Keratinocyte (primary cell): ENCODE results near the gene GLRX5. TPM values are rescaled to one million over a fixed set of nuclear protein-coding genes. Genes with fewer than 3 reads are reported as not detected.
A peak's percentile ranks its signal among the peaks of the same experiment; 100 is the strongest.

Experiments used
- DNase-seq: peaks from one replicate; pipeline ENCODE4 v3.0.0-alpha.2; 2011; ENCODE audit warnings: low read depth, missing footprints, low spot score
- FAIRE-seq: peaks from 2 replicates; lab custom pipeline; 2011; peaks lifted over from hg19 to GRCh38; lab: Jason Lieb, UNC
- H2AFZ ChIP-seq: 2 replicates; pipeline ENCODE4 v1.6.0; 2012; ENCODE audit warnings: low read length, control low read depth, inconsistent platforms; ENCODE audit not compliant: control insufficient read depth
- H3K27ac ChIP-seq: 2 replicates; pipeline ENCODE4 v1.5.1; 2011; ENCODE audit warnings: low read length; ENCODE audit not compliant: control insufficient read depth, insufficient read depth
- H3K27me3 ChIP-seq: 3 replicates; pipeline ENCODE4 v1.6.0; 2011; ENCODE audit warnings: low read length; ENCODE audit not compliant: control insufficient read depth, insufficient read depth; ENCODE audit errors: extremely low read depth
- H3K36me3 ChIP-seq, 2 experiments: 2 replicates in 1 of 2; 3 replicates in 1 of 2; pipeline ENCODE4 v1.5.1; 2011; ENCODE audit warnings: low read length in 2 of 2, mild to moderate bottlenecking in 1 of 2; ENCODE audit not compliant: control insufficient read depth in 2 of 2, insufficient read depth in 2 of 2; ENCODE audit errors: extremely low read depth in 1 of 2
- H3K4me1 ChIP-seq: 3 replicates; pipeline ENCODE4 v1.5.1; 2011; ENCODE audit warnings: low read length; ENCODE audit not compliant: control insufficient read depth, insufficient read depth; ENCODE audit errors: extremely low read depth
- H3K4me2 ChIP-seq: 3 replicates; pipeline ENCODE4 v1.6.0; 2011; ENCODE audit warnings: low read depth, low read length; ENCODE audit not compliant: control insufficient read depth, insufficient read depth; ENCODE audit errors: extremely low read depth
- H3K4me3 ChIP-seq, 3 experiments: fragments of 200-600 bp in 1 of 3; sonication (generic) in 1 of 3; 2 replicates in 2 of 3; 3 replicates in 1 of 3; pipeline ENCODE4 v1.5.1; 2011 to 2016; ENCODE audit warnings: low read length in 3 of 3, mild to moderate bottlenecking in 3 of 3, control low read depth in 2 of 3, inconsistent platforms in 1 of 3, low read depth in 1 of 3, mixed read lengths in 1 of 3, mixed run types in 1 of 3, moderate library complexity in 1 of 3; ENCODE audit not compliant: control insufficient read depth in 2 of 3, insufficient read depth in 2 of 3; ENCODE audit errors: extremely low read depth in 1 of 3
- H3K79me2 ChIP-seq: 2 replicates; pipeline ENCODE4 v1.6.0; 2012; ENCODE audit warnings: low read length; ENCODE audit not compliant: control insufficient read depth, insufficient read depth
- H3K9ac ChIP-seq: 3 replicates; pipeline ENCODE4 v1.6.0; 2011; ENCODE audit warnings: low read length; ENCODE audit not compliant: control insufficient read depth, insufficient read depth; ENCODE audit errors: extremely low read depth
- H3K9me1 ChIP-seq: 3 replicates; pipeline ENCODE4 v1.6.0; 2011; ENCODE audit warnings: low read length; ENCODE audit not compliant: control insufficient read depth, insufficient read depth; ENCODE audit errors: extremely low read depth
- H3K9me3 ChIP-seq: 2 replicates; pipeline ENCODE4 v1.5.1; 2012; ENCODE audit warnings: low read depth, low read length; ENCODE audit not compliant: control insufficient read depth
- H4K20me1 ChIP-seq: 3 replicates; pipeline ENCODE4 v1.6.0; 2011; ENCODE audit warnings: low read length; ENCODE audit not compliant: control insufficient read depth, insufficient read depth; ENCODE audit errors: extremely low read depth
- EZH2 ChIP-seq: IDR thresholded peaks from one replicate; pipeline ENCODE4 v1.6.1; 2012; ENCODE audit warnings: inconsistent platforms, mild to moderate bottlenecking, low read length, moderate library complexity
- dilution Hi-C: fragments of 300-500 bp; cut with MboI; formaldehyde crosslinking; loops from one replicate; pipeline ENCODE4 v1.7.0; 2020; ENCODE audit warnings: low sequenced_read_pairs; ENCODE audit not compliant: extremely low pct_ligation_motif_present
- polyA plus RNA-seq, 5 experiments: library from polyadenylated mRNA; depleted of rRNA in 3 of 5; stranded (reverse) in 3 of 5; stranded (forward) in 1 of 5; unstranded in 1 of 5; fragments of >200 nt; gene quantifications; 1 replicate in 1 of 5; 2 replicates in 3 of 5; 3 replicates in 1 of 5; pipeline versions ENCODE4 v1.2.1 to v1.2.3, GENCODE V29; 2011 to 2012; ENCODE audit warnings: missing spikeins in 2 of 5, low read depth in 1 of 5, low replicate concordance in 1 of 5
- TF ChIP-seq, protein P1 (sequence below), 3 experiments: IDR thresholded peaks in 1 of 3; conservative IDR thresholded peaks in 1 of 3; optimal IDR thresholded peaks in 1 of 3; 2 replicates in 2 of 3; 3 replicates in 1 of 3; pipeline versions ENCODE3 to v1.5.1; 2011; ENCODE audit warnings: low read length in 3 of 3, mild to moderate bottlenecking in 3 of 3, moderate library complexity in 2 of 3, control low read depth in 1 of 3, inconsistent platforms in 1 of 3; ENCODE audit not compliant: insufficient read depth in 2 of 3; ENCODE audit errors: extremely low read depth in 1 of 3

Gene GLRX5
- polyA plus RNA-seq, 1 donor (not counting 4 experiments of a cell fraction or from before 2014, with no cell fraction given), result 60.9 TPM

GRCh38 chr14:95488376-95489213, 46.3 kb upstream of the GLRX5 start:
- H2AFZ ChIP-seq, result no peak overlapping the region

DNA sequence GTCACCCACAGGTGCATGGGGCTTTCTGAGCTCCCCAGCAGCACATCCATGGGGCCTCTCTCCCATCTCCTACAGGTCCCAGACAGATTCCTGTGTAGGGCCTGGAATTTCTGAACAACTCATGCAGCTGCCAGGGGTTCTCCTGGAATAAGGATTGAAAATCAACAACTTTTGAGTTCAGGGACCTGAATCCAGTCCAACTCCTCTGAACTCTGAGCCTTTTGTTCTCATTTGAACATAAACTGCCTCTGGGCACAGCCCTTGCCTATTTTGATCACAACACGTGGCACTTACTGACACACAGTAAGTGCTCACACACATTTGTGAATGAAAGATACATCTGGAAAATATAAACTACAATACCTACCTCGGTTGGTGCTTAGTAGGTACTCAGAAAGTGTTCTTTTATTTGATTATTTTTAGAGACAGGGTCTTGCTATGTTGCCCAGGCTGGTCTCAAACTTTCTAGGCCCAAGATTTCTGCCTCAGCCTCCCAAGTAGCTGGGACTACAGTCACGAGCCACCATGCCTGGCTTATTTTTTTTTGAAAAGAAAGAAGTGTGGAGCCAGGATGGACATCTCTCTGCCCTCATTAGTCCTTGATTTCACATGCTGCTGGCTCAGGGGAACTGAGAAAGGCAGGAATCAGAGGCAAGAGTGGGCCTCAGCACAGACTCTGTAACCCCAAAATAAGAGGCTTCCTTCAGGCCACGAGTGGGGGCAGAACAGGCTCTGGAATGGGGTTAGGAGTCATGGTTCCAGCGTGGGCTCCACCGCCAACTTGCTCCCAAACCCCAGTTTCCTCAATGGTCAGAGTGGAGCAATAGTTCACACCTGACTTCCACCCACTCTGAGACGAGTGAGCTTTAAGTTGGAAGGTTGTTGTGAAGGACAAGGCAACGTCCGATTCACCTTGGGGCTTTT, 45.4 kb upstream of the GLRX5 start:
- Histone ChIP-seq H3K4me2 (no peak overlapping the region), H3K9me1 (no peaks in the 10 kb centered on the region), H3K9me3 (no peaks in the 10 kb centered on the region), H3K9ac (no peak overlapping the region), H3K4me3 (no peak overlapping the region), H2AFZ (no peak overlapping the region), H3K79me2 (no peaks in the 10 kb centered on the region), H3K27me3 (no peaks in the 10 kb centered on the region), H3K4me1 (peaks cover 25% of the 10 kb centered on the region), H3K36me3 (no peaks in the 10 kb centered on the region), H3K27ac (no peak overlapping the region), H4K20me1 (no peaks in the 10 kb centered on the region)
- no peak for TF ChIP-seq EZH2
- TF ChIP-seq, protein P1, sequence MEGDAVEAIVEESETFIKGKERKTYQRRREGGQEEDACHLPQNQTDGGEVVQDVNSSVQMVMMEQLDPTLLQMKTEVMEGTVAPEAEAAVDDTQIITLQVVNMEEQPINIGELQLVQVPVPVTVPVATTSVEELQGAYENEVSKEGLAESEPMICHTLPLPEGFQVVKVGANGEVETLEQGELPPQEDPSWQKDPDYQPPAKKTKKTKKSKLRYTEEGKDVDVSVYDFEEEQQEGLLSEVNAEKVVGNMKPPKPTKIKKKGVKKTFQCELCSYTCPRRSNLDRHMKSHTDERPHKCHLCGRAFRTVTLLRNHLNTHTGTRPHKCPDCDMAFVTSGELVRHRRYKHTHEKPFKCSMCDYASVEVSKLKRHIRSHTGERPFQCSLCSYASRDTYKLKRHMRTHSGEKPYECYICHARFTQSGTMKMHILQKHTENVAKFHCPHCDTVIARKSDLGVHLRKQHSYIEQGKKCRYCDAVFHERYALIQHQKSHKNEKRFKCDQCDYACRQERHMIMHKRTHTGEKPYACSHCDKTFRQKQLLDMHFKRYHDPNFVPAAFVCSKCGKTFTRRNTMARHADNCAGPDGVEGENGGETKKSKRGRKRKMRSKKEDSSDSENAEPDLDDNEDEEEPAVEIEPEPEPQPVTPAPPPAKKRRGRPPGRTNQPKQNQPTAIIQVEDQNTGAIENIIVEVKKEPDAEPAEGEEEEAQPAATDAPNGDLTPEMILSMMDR (optimal IDR thresholded peaks at IDR 0.05 in 1 of 3, IDR thresholded peaks at IDR 0.05 in 1 of 3, conservative IDR thresholded peaks at IDR 0.05 in 1 of 3; ENCODE audit: extremely low read depth in 1 of 3, insufficient read depth in 2 of 3, low read length in 3 of 3), result no peak
- dilution Hi-C loops, result no loop called here
- DNase-seq (no peak), FAIRE-seq (peak; percentile 49)

More at GRCh38 chr14:95488376-95489213, 46.3 kb upstream of the GLRX5 start:
- dilution Hi-C loops, result no loop called here
- Histone ChIP-seq H3K9me1 (peaks cover 1% of the 10 kb centered on the region), H3K9me3 (no peaks in the 10 kb centered on the region), H3K79me2 (no peaks in the 10 kb centered on the region), H3K9ac (no peak overlapping the region), H3K36me3 (no peaks in the 10 kb centered on the region), H3K4me3 (no peak overlapping the region), H3K27me3 (no peaks in the 10 kb centered on the region), H3K4me2 (no peak overlapping the region), H4K20me1 (no peaks in the 10 kb centered on the region), H3K27ac (no peak overlapping the region), H3K4me1 (peaks cover 30% of the 10 kb centered on the region)
- FAIRE-seq (no peak), DNase-seq (no peak)
- TF ChIP-seq, protein P1 (optimal IDR thresholded peaks at IDR 0.05 in 1 of 3, IDR thresholded peaks at IDR 0.05 in 1 of 3, conservative IDR thresholded peaks at IDR 0.05 in 1 of 3; ENCODE audit: extremely low read depth in 1 of 3, insufficient read depth in 2 of 3, low read length in 3 of 3), result no peak
- no peak for TF ChIP-seq EZH2
